ENCODE results near the gene ALPG.

- TF ChIP-seq CTCF (IDR thresholded peaks at IDR 0.05) (peak; percentile 40), OVOL2 (CRISPR knock-in tag; IDR thresholded peaks at IDR 0.05; ENCODE audit: borderline replicate concordance) (no peak), ZNF671 (CRISPR knock-in tag; IDR thresholded peaks at IDR 0.05) (no peak), CREB1 (CRISPR knock-in tag; IDR thresholded peaks at IDR 0.05) (no peak), FOXJ3 (CRISPR knock-in tag; IDR thresholded peaks at IDR 0.05; ENCODE audit: borderline replicate concordance) (no peak), NR1H2 (CRISPR knock-in tag; IDR thresholded peaks at IDR 0.05) (no peak), ATF3 (CRISPR knock-in tag; conservative IDR thresholded peaks at IDR 0.05) (no peak), ETV6 (CRISPR knock-in tag; IDR thresholded peaks at IDR 0.05) (no peak), SP1 (CRISPR knock-in tag; conservative IDR thresholded peaks at IDR 0.05) (no peak), ZNF232 (CRISPR knock-in tag; IDR thresholded peaks at IDR 0.05) (no peak)
- TF ChIP-seq, protein P1, sequence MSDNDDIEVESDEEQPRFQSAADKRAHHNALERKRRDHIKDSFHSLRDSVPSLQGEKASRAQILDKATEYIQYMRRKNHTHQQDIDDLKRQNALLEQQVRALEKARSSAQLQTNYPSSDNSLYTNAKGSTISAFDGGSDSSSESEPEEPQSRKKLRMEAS (CRISPR knock-in tag; IDR thresholded peaks at IDR 0.05) = no peak
- TF ChIP-seq, protein P2, sequence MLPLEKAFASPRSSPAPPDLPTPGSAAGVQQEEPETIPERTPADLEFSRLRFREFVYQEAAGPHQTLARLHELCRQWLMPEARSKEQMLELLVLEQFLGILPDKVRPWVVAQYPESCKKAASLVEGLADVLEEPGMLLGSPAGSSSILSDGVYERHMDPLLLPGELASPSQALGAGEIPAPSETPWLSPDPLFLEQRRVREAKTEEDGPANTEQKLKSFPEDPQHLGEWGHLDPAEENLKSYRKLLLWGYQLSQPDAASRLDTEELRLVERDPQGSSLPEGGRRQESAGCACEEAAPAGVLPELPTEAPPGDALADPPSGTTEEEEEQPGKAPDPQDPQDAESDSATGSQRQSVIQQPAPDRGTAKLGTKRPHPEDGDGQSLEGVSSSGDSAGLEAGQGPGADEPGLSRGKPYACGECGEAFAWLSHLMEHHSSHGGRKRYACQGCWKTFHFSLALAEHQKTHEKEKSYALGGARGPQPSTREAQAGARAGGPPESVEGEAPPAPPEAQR (CRISPR knock-in tag; IDR thresholded peaks at IDR 0.05) = no peak
These were observed 40.9 kb upstream of the ALPG start for GRCh38 chr2:232365621-232366321.

Measured in WTC11 (cell line).